Measurements from ENCODE around the gene CD81. TPM values are rescaled to one million over a fixed set of nuclear protein-coding genes. Genes with fewer than 3 reads are reported as not detected.

The CD81 gene
- total RNA-seq, 1 donor from 2014 or later = 212 TPM

Other genes starting within 250 kb of the CD81 start
- gene IGF2, start 237.9 kb upstream of the CD81 start, total RNA-seq = 4.6 and 6.7 TPM in 2 replicates
- gene INS, start 216.1 kb upstream of the CD81 start, total RNA-seq = not detected in 2 replicates
- gene TH, start 205.5 kb upstream of the CD81 start, total RNA-seq = under 0.01 TPM in 1 of 2 replicates, not detected in the other
- under 0.01 TPM in 1 of 2 replicates, not detected in the other for gene ASCL2, start 106.7 kb upstream of the CD81 start, total RNA-seq
- not detected in 2 replicates for gene C11orf21, start 75.4 kb upstream of the CD81 start, total RNA-seq
- gene TSPAN32, start 75.3 kb upstream of the CD81 start, total RNA-seq = not detected in 2 replicates
- gene TSSC4, start 23.4 kb downstream of the CD81 start, total RNA-seq = 36.8 and 57.3 TPM in 2 replicates
- gene TRPM5, start 67.2 kb downstream of the CD81 start, total RNA-seq = not detected in 2 replicates
- under 0.01 TPM in 1 of 2 replicates, not detected in the other for gene KCNQ1, start 67.7 kb downstream of the CD81 start, total RNA-seq